ENCODE results near the gene SLIRP. TPM values are rescaled to one million over a fixed set of nuclear protein-coding genes. Genes with fewer than 3 reads are reported as not detected.
A peak's percentile ranks its signal among the peaks of the same experiment; 100 is the strongest.

SLIRP gene
- polyA plus RNA-seq, 2 donors: 310 to 442 TPM

GRCh38 chr14:77682158-77682553 is 25.7 kb upstream of the SLIRP start:
- WGBS, 2 donors: 14 to 20% methylated on average over 1 of the region's 1 CpG

GRCh38 chr14:77691259-77691658 is 16.6 kb upstream of the SLIRP start:
- Histone ChIP-seq H3K36me3 (ENCODE audit: control insufficient read depth in 2 of 2, insufficient read depth in 2 of 2, low read length in 1 of 2) (peaks cover 2 to 4% of the 10 kb centered on the region in 2 donors), H3K27me3 (ENCODE audit: control insufficient read depth in 1 of 2, insufficient read depth in 2 of 2, low read length in 2 of 2) (no peaks in the 10 kb centered on the region), H3K4me1 (ENCODE audit: control insufficient read depth in 2 of 2, insufficient read depth in 2 of 2, low read length in 1 of 2) (peaks cover 0 to under 1% of the 10 kb centered on the region in 2 donors), H3K27ac (ENCODE audit: low read depth in 2 of 2, low read length in 1 of 2) (no peak overlapping the region), H3K4me3 (ENCODE audit: low read depth in 1 of 2, low read length in 2 of 2) (no peak overlapping the region), H3K9me3 (ENCODE audit: control insufficient read depth in 2 of 2, insufficient read depth in 1 of 2, low read depth in 1 of 2, low read length in 1 of 2) (no peaks in the 10 kb centered on the region)
- WGBS, 2 donors: 91% methylated on average over 2 of the region's 2 CpGs

More at GRCh38 chr14:77682158-77682553, 25.7 kb upstream of the SLIRP start:
- Histone ChIP-seq H3K4me3 (ENCODE audit: low read depth in 1 of 2, low read length in 2 of 2) (no peak overlapping the region), H3K27ac (ENCODE audit: low read depth in 2 of 2, low read length in 1 of 2) (no peak overlapping the region), H3K4me1 (ENCODE audit: control insufficient read depth in 2 of 2, insufficient read depth in 2 of 2, low read length in 1 of 2) (peaks cover 0 to 3% of the 10 kb centered on the region in 2 donors), H3K9me3 (ENCODE audit: control insufficient read depth in 2 of 2, insufficient read depth in 1 of 2, low read depth in 1 of 2, low read length in 1 of 2) (no peaks in the 10 kb centered on the region), H3K36me3 (ENCODE audit: control insufficient read depth in 2 of 2, insufficient read depth in 2 of 2, low read length in 1 of 2) (peaks cover 0 to 4% of the 10 kb centered on the region in 2 donors), H3K27me3 (ENCODE audit: control insufficient read depth in 1 of 2, insufficient read depth in 2 of 2, low read length in 2 of 2) (no peaks in the 10 kb centered on the region)

GRCh38 chr14:77707355-77707723 is 564 bp upstream of the SLIRP start:
- H3K36me3 ChIP-seq (ENCODE audit: control insufficient read depth in 2 of 2, insufficient read depth in 2 of 2, low read length in 1 of 2): peaks cover 0 to 11% of the 10 kb centered on the region in 2 donors
- peak overlapping the region; percentile 93 to 98 for H3K4me3 ChIP-seq (ENCODE audit: low read depth in 1 of 2, low read length in 2 of 2)
- H3K9me3 ChIP-seq (ENCODE audit: control insufficient read depth in 2 of 2, insufficient read depth in 1 of 2, low read depth in 1 of 2, low read length in 1 of 2): no peaks in the 10 kb centered on the region
- H3K27ac ChIP-seq (ENCODE audit: low read depth in 2 of 2, low read length in 1 of 2): peak overlapping the region in 1 of 2 donors; percentile 75
- H3K27me3 ChIP-seq (ENCODE audit: control insufficient read depth in 1 of 2, insufficient read depth in 2 of 2, low read length in 2 of 2): no peaks in the 10 kb centered on the region
- no peaks in the 10 kb centered on the region for H3K4me1 ChIP-seq (ENCODE audit: control insufficient read depth in 2 of 2, insufficient read depth in 2 of 2, low read length in 1 of 2)
- 0% methylated on average over 14 of the region's 14 CpGs for WGBS, 2 donors

- H3K4me3 ChIP-seq (ENCODE audit: low read depth in 1 of 2, low read length in 2 of 2): peak overlapping the region; percentile 93 to 98
- H3K36me3 ChIP-seq (ENCODE audit: control insufficient read depth in 2 of 2, insufficient read depth in 2 of 2, low read length in 1 of 2): peaks cover 0 to 9% of the 10 kb centered on the region in 2 donors
- WGBS, 2 donors: 12 to 16% methylated on average over 7 of the region's 7 CpGs
- no peak overlapping the region for H3K27ac ChIP-seq (ENCODE audit: low read depth in 2 of 2, low read length in 1 of 2)
- H3K9me3 ChIP-seq (ENCODE audit: control insufficient read depth in 2 of 2, insufficient read depth in 1 of 2, low read depth in 1 of 2, low read length in 1 of 2): no peaks in the 10 kb centered on the region
- H3K27me3 ChIP-seq (ENCODE audit: control insufficient read depth in 1 of 2, insufficient read depth in 2 of 2, low read length in 2 of 2): no peaks in the 10 kb centered on the region
- no peaks in the 10 kb centered on the region for H3K4me1 ChIP-seq (ENCODE audit: control insufficient read depth in 2 of 2, insufficient read depth in 2 of 2, low read length in 1 of 2)
These were observed 846 bp downstream of the SLIRP start for GRCh38 chr14:77708749-77709148.

GRCh38 chr14:77709412-77709811 is 1.5 kb downstream of the SLIRP start:
- peak overlapping the region in 1 of 2 donors; percentile 98 for H3K4me3 ChIP-seq (ENCODE audit: low read depth in 1 of 2, low read length in 2 of 2)
- 64 to 71% methylated on average over 3 of the region's 3 CpGs for WGBS, 2 donors
- no peak overlapping the region for H3K27ac ChIP-seq (ENCODE audit: low read depth in 2 of 2, low read length in 1 of 2)
- H3K9me3 ChIP-seq (ENCODE audit: control insufficient read depth in 2 of 2, insufficient read depth in 1 of 2, low read depth in 1 of 2, low read length in 1 of 2): no peaks in the 10 kb centered on the region
- H3K27me3 ChIP-seq (ENCODE audit: control insufficient read depth in 1 of 2, insufficient read depth in 2 of 2, low read length in 2 of 2): no peaks in the 10 kb centered on the region
- peaks cover 0 to 5% of the 10 kb centered on the region in 2 donors for H3K36me3 ChIP-seq (ENCODE audit: control insufficient read depth in 2 of 2, insufficient read depth in 2 of 2, low read length in 1 of 2)
- no peaks in the 10 kb centered on the region for H3K4me1 ChIP-seq (ENCODE audit: control insufficient read depth in 2 of 2, insufficient read depth in 2 of 2, low read length in 1 of 2)

GRCh38 chr14:77710364-77710763 is 2.5 kb downstream of the SLIRP start:
- Histone ChIP-seq H3K9me3 (ENCODE audit: control insufficient read depth in 2 of 2, insufficient read depth in 1 of 2, low read depth in 1 of 2, low read length in 1 of 2) (no peaks in the 10 kb centered on the region), H3K36me3 (ENCODE audit: control insufficient read depth in 2 of 2, insufficient read depth in 2 of 2, low read length in 1 of 2) (peaks cover 0 to 5% of the 10 kb centered on the region in 2 donors), H3K27me3 (ENCODE audit: control insufficient read depth in 1 of 2, insufficient read depth in 2 of 2, low read length in 2 of 2) (no peaks in the 10 kb centered on the region), H3K27ac (ENCODE audit: low read depth in 2 of 2, low read length in 1 of 2) (no peak overlapping the region), H3K4me3 (ENCODE audit: low read depth in 1 of 2, low read length in 2 of 2) (no peak overlapping the region), H3K4me1 (ENCODE audit: control insufficient read depth in 2 of 2, insufficient read depth in 2 of 2, low read length in 1 of 2) (no peaks in the 10 kb centered on the region)
- WGBS, 2 donors: 71 to 79% methylated on average over 2 of the region's 2 CpGs

GRCh38 chr14:77714926-77715325 is 7.0 kb downstream of the SLIRP start:
- Histone ChIP-seq H3K4me1 (ENCODE audit: control insufficient read depth in 2 of 2, insufficient read depth in 2 of 2, low read length in 1 of 2) (no peaks in the 10 kb centered on the region), H3K36me3 (ENCODE audit: control insufficient read depth in 2 of 2, insufficient read depth in 2 of 2, low read length in 1 of 2) (peaks cover 2 to 15% of the 10 kb centered on the region in 2 donors), H3K9me3 (ENCODE audit: control insufficient read depth in 2 of 2, insufficient read depth in 1 of 2, low read depth in 1 of 2, low read length in 1 of 2) (no peaks in the 10 kb centered on the region), H3K27me3 (ENCODE audit: control insufficient read depth in 1 of 2, insufficient read depth in 2 of 2, low read length in 2 of 2) (no peaks in the 10 kb centered on the region), H3K27ac (ENCODE audit: low read depth in 2 of 2, low read length in 1 of 2) (no peak overlapping the region), H3K4me3 (ENCODE audit: low read depth in 1 of 2, low read length in 2 of 2) (no peak overlapping the region)
- 86 to 88% methylated on average over 6 of the region's 6 CpGs for WGBS, 2 donors

- peaks cover 2 to 10% of the 10 kb centered on the region in 2 donors for H3K36me3 ChIP-seq (ENCODE audit: control insufficient read depth in 2 of 2, insufficient read depth in 2 of 2, low read length in 1 of 2)
- no peak overlapping the region for H3K27ac ChIP-seq (ENCODE audit: low read depth in 2 of 2, low read length in 1 of 2)
- no peaks in the 10 kb centered on the region for H3K27me3 ChIP-seq (ENCODE audit: control insufficient read depth in 1 of 2, insufficient read depth in 2 of 2, low read length in 2 of 2)
- H3K4me3 ChIP-seq (ENCODE audit: low read depth in 1 of 2, low read length in 2 of 2): no peak overlapping the region
- H3K9me3 ChIP-seq (ENCODE audit: control insufficient read depth in 2 of 2, insufficient read depth in 1 of 2, low read depth in 1 of 2, low read length in 1 of 2): no peaks in the 10 kb centered on the region
- no peaks in the 10 kb centered on the region for H3K4me1 ChIP-seq (ENCODE audit: control insufficient read depth in 2 of 2, insufficient read depth in 2 of 2, low read length in 1 of 2)
- 82 to 84% methylated on average over 5 of the region's 5 CpGs for WGBS, 2 donors
These were observed 9.9 kb downstream of the SLIRP start for GRCh38 chr14:77717608-77718305.

GRCh38 chr14:77721437-77721836 is 13.5 kb downstream of the SLIRP start:
- H3K9me3 ChIP-seq (ENCODE audit: control insufficient read depth in 2 of 2, insufficient read depth in 1 of 2, low read depth in 1 of 2, low read length in 1 of 2): no peaks in the 10 kb centered on the region
- no peak overlapping the region for H3K4me3 ChIP-seq (ENCODE audit: low read depth in 1 of 2, low read length in 2 of 2)
- H3K27ac ChIP-seq (ENCODE audit: low read depth in 2 of 2, low read length in 1 of 2): no peak overlapping the region
- H3K27me3 ChIP-seq (ENCODE audit: control insufficient read depth in 1 of 2, insufficient read depth in 2 of 2, low read length in 2 of 2): no peaks in the 10 kb centered on the region
- peaks cover 6 to 16% of the 10 kb centered on the region in 2 donors for H3K36me3 ChIP-seq (ENCODE audit: control insufficient read depth in 2 of 2, insufficient read depth in 2 of 2, low read length in 1 of 2)
- 91 to 95% methylated on average over 5 of the region's 5 CpGs for WGBS, 2 donors
- no peaks in the 10 kb centered on the region for H3K4me1 ChIP-seq (ENCODE audit: control insufficient read depth in 2 of 2, insufficient read depth in 2 of 2, low read length in 1 of 2)

- H3K36me3 ChIP-seq (ENCODE audit: control insufficient read depth in 2 of 2, insufficient read depth in 2 of 2, low read length in 1 of 2): peaks cover 3 to 18% of the 10 kb centered on the region in 2 donors
- WGBS, 2 donors: 96 to 97% methylated on average over 3 of the region's 3 CpGs
These were observed 14.4 kb downstream of the SLIRP start for GRCh38 chr14:77722301-77722700.

More at GRCh38 chr14:77722301-77722700, 14.4 kb downstream of the SLIRP start:
- H3K9me3 ChIP-seq (ENCODE audit: control insufficient read depth in 2 of 2, insufficient read depth in 1 of 2, low read depth in 1 of 2, low read length in 1 of 2): no peaks in the 10 kb centered on the region
- H3K27ac ChIP-seq (ENCODE audit: low read depth in 2 of 2, low read length in 1 of 2): no peak overlapping the region
- no peaks in the 10 kb centered on the region for H3K4me1 ChIP-seq (ENCODE audit: control insufficient read depth in 2 of 2, insufficient read depth in 2 of 2, low read length in 1 of 2)
- H3K27me3 ChIP-seq (ENCODE audit: control insufficient read depth in 1 of 2, insufficient read depth in 2 of 2, low read length in 2 of 2): no peaks in the 10 kb centered on the region
- no peak overlapping the region for H3K4me3 ChIP-seq (ENCODE audit: low read depth in 1 of 2, low read length in 2 of 2)
